Stimulated activated CD4-positive, alpha-beta T cell treated with anti-CD3 and anti-CD28 coated beads, TNF-alpha, amount 100 ng/mL, for 48 hours (primary cell): ENCODE measurements around the gene ADD1.

Experiments
- DNase-seq, 3 donors: peaks; one replicate each; pipeline ENCODE4 v3.0.0-alpha.2; 2020; ENCODE audit warnings: low read depth in 3 of 3

ADD1 gene

DNA sequence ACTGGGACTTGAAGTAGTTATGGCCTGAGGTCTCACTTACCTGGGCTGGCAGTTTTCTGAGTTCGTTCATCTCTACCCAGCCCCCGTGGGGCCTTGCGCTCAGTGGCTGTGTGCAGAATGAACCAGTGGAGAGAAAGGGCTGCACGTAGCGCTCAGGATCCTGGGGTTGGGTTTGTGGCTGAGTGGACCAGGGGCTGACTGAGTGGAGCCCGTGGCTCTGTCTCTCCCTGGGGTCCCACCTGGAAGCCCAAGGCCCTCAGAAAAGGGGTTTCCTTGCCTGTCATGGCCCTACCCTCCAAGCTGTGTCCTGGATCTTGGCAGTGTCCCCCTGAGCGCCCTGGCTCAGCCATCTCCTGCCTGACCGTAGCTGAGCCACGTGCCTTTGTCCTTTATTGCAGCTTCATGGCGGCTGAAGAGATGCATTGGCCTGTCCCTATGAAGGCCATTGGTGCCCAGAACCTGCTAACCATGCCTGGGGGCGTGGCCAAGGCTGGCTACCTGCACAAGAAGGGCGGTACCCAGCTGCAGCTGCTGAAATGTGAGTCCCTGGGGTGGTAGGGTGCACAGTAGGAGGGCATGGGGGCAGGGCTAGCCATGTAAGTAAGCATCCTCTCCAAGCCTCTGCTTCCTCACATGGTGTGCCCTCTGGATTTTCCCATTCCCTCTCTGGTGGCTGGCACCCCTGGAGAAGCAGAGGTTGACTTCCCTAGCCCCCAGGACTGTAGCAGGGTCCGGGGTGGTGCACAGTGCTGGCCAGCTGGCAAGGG lies 23.2 kb upstream of the ADD1 start:
- DNase-seq: no peak

DNA sequence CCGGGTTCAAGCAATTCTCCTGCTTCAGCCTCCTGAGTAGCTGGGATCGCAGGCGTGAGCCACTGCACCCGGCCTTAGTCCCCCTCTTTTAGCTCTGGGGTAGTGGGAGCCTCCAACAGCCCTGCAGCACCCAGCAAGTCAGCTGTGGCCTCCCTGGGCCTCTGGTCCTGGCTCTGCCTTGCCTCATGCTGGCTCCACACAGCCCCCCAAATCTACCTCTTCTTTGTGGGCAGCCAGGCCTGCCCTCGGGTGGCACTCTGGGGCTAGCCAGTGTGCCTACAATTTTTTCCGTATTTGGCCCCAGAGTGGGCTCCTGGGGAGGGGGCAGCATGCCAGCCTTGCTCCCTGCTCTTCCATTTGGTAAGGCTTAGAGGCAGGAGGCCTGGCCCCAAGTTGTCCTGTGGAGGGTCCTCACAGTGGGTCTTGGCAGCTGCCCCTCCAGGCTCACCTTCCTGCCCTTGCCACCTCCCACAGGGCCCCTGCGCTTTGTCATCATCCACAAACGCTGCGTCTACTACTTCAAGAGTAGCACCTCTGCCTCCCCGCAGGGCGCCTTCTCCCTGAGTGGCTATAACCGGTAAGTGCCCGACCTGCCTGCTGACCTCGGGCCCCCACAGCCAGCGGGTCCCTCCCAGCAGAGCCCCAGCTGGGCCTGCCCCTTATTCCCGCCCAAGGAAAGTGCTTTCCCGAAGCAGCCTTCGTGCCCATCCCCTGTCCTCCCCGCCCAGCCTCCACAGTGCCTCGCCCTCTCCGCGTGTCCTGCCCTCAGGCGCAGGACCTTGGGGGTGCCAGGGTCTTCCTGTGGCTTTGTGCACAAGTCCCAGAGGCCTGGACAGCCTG lies 21.0 kb upstream of the ADD1 start:
- no peak for DNase-seq

DNA sequence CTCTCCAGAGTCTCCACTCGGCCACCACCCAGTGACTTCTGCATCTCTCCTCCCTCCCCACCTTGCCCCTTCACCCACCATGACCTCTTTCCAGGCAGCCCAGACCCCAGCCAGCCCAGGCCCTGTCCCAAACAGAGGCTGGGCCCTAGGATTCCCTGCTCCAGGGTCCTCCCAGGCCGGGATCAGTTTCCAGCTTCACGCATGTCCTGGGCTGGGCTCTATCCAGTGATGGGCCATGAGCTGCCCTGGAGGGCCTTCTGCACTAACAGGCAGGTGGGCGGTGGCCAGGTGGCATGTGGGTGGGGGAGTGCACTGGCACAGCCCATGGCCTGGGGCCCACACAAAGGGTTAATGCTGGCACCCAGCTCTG lies 20.4 kb upstream of the ADD1 start:
- no peak for DNase-seq

DNA sequence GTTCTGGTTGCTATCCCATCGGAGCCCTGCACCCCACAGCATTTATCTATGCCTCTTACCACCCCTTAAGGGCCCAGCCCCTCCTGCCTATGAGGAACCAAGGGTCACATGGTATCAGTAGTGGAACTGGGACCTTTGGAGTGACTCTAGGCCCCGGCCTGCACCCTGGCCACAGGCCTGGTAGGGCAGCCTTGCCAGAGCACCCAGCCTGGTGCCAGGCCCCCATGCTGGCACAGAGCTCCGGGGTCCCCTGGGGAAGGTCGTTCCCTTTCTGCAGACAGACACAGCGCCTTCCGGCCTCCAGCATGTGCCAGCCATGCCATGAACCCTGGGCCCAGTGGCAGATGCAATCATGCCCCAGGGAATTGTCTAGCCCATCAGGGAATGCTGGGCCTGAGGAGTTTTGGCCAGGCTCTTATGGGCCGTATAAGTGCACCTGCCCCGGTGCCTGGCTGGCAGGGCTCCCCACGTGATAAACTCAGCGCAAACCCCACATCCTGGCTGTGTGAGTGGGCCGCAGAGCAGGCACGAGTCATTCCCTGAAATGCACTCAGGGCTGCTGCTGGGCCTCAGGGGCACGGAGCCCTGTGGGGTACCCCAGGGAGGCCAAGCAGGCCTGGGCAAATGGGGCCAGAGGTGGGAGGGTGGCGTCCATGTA lies 19.8 kb upstream of the ADD1 start:
- DNase-seq: no peak

DNA sequence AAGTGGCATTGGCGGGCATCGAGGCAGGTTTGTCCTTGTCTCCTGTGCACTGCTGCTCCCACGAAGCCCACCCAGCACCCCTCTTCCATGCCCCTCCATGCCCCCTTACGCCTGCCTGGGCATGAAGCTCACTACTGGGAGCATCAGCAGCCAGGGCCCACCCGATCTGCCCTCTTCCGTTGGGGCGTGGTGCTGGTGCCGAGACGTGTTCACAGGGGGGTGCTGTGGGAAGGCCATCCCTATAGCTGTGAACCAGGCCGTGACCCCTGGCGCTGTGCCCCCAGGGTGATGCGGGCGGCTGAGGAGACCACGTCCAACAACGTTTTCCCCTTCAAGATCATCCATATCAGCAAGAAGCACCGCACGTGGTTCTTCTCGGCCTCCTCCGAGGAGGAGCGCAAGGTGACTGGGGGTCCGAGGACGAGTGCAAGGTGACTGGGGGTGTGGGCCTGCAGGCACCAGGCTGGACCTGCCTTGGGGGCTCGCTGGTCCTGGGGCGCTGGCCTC lies 19.3 kb upstream of the ADD1 start:
- DNase-seq: no peak

DNA sequence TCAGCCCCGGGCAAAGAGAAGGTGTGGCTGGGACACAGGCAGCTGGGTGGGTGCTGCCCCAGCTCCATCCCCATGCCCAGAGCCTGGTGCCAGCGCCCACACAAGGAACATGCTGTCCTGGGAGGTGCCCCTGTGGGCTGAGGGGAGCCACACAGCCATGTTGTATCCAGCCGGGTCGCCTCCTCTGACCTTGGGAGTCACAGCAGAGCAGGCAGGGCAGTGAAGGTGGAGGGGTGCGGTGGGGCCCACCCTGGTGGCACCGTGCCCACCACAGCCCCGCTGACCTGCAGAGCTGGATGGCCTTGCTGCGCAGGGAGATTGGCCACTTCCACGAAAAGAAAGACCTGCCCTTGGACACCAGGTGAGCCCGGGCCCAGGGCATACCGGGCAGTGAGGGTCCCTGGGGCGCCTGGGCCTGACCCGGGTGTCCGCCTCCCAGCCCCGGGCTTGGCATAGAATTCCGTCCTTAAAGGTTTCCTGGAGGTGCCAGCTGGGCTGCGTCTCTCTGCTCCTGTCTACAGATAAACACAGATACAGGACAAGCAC lies 18.7 kb upstream of the ADD1 start:
- no peak for DNase-seq

DNA sequence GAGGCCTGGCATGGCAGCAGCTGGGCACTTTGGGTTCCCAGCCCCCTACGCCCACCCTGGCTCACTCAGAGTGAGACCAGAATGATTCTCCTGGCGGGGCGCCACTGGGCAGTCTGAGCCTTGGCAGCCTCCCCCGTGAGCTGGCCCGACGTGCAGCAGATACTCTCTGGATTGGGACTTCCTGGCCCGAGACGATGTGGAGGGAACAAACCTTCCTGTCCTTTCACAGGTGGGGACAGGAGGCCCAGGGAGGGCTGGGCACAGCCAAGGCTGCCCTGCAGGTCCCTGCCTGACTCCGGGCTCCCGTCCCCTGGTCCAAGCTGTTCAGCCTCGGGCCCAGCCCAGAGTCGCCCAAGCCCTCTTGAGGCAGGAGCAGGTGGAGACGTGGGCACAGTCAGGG lies 17.9 kb upstream of the ADD1 start:
- DNase-seq: no peak

DNA sequence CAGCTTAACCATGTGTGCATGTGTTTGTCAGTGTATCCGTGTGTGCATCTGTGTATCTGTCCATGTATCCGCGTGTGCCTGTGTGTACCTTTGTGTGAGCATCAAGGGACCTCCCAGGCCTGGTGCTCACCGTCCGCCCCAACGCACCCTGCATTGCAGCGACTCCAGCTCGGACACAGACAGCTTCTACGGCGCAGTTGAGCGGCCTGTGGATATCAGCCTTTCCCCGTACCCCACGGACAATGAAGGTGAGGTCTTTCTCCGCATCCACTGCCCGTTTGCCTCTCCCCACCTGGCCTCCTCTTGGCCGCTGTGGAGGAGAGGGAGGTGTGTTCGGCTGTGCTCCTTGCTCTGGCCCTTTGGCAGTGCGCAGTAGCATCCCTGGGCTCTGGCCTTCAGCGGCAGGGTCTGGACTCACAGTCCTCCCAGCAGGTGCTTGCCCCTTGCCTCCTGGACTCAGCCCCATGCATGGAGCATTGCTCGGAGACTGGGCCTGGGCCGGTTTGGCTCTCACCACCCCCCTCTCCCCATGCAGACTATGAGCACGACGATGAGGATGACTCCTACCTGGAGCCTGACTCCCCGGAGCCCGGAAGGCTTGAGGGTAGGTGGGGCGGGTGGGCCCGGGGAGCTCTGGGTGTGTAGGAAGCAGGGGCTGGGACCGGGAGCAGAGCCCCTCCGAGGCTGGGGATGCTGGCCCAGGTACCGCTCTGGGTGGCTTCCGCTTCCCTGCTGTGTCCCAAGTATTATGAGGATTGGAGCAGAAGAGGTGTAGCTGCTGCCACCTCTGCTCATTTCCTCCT lies 16.4 kb upstream of the ADD1 start:
- no peak for DNase-seq

DNA sequence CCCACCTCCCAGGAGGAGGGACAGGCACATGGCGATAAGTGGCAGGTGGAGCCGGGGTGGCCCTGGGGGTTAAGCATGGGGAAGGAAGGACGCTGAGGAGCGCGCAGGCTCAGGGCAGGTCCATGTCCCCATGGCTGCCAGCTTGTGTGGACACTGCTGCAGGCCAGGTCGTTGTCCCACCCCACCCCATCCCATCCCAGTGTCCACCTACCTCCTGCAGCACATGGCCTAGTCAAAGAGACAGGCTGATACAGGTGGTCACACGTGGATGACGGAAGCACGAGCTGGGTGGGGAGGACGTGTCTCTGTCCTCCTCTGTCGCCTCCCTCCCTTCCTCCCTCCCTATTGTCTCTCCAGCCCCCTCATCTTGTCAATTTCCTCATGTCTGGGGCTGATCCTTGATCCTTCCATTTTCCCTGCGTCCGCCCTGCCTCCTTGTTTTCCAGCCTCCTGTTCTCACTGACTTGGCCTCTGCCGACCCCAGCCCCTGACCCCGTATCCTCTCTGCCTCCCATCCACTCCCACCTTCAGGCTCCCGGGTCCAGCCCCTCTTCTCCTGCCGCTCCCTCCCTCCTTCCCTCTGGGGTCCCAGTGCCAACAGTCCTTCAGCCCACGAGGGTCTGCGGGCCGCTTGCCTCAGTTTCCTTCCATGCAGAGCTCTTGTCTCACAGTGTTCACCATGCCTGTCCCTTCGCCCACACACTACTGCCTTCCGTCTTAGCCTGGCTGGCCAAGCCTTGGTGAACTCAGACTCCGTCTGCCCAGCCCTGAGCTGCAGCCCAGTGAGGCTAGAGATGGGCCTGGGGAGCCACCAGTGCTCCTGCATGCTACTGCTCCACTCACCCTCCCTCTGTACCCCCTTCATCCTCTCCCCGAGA lies 15.5 kb upstream of the ADD1 start:
- DNase-seq: no peak

DNA sequence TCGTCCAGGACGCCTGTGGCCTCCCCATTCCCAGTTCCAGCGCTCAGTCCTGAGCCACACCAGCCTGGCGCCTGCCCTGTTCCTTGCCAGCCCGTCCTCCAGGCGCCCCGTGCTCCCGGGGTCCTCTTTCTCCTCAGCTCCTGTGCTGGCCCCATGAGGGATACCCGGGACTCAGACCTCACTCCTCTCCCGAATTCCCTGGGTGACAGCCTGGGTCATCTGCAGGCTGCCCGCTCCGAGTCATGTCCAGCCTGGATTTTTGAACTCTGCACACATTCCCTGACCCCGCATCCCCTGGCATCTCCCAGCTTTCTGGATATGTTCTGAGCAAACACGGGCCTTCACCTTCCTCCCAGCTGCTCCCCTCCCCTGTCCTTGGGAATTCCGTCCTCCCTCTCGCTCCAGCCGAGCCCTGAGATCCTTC lies 14.9 kb upstream of the ADD1 start:
- DNase-seq: no peak

DNA sequence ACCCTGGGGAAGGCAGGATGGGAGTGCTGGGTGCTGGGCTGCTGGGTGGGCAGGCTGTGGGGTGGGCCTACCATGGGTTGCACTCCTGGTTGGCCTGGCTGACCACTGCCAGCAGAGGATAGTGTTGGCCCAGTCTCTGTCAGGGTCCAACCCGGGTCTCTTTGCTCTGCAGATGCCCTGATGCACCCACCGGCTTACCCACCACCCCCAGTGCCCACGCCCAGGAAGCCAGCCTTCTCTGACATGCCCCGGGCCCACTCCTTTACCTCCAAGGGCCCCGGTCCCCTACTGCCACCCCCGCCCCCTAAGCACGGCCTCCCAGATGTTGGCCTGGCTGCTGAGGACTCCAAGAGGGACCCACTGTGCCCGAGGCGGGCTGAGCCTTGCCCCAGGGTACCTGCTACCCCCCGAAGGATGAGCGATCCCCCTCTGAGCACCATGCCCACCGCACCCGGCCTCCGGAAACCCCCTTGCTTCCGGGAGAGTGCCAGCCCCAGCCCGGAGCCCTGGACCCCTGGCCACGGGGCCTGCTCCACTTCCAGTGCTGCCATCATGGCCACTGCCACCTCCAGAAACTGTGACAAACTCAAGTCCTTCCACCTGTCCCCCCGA lies 14.2 kb upstream of the ADD1 start:
- no peak for DNase-seq

DNA sequence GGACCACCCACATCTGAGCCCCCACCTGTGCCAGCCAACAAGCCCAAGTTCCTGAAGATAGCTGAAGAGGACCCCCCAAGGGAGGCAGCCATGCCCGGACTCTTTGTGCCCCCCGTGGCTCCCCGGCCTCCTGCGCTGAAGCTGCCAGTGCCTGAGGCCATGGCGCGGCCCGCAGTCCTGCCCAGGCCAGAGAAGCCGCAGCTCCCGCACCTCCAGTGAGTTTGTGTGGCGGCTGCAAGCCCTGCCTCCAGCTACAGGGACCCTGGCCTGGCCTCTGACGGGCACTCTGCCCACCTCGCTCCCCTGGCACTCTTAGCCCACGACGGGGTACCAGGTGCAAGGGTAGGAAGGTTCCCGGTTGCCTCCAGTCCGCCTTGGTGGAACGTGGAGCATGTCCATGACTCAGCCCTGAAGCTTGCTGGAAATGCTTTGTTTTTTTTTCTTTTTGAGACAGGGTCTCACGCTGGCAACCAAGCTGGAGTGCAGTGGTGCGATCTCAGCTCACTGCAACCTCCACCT lies 13.7 kb upstream of the ADD1 start:
- DNase-seq: no peak

DNA sequence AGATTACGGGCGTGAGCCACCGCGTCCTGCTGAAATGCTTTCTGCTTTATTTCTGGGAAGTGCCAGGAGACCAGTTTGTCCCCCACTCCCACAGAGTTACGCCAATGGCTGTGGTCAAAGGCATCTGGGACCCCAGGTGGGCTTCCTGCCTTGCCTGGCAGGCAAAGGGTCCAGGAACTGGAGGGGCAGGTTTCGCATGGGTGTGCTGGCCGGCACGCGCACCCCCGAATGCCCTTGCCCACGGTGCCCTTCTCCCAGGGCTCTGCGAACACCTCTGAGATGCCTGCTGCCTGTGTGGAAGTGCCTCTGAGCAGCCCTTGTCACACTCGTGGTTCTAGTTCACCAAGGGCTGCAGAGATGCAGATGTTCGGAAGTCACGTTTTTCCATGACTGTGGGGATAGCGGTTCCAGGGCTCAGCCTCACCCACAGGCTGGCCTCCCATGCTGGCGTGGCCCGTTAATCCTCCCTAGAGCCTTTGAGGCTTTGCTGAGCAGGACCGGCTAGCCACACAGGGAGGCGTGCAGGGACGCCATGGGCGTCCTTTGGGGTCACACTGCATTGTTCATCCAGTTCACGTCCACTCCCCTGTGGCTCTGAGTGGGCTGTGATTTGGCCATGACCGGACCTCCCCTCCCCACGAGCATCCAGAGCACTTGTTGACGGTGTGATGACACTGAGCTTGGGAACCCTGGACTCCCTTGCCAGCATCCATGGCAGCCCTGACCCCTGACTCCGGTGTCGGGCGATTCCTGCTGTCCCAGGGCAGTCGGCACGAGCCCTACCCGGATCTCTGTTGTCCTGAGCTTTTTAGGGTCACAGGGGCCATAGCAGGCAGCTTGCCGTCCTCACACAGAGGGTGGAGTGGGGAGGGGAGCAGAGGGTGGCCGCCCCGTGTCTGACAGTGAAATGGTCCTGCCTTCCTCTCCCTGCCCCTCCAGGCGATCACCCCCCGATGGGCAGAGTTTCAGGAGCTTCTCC lies 12.7 kb upstream of the ADD1 start:
- DNase-seq: no peak

DNA sequence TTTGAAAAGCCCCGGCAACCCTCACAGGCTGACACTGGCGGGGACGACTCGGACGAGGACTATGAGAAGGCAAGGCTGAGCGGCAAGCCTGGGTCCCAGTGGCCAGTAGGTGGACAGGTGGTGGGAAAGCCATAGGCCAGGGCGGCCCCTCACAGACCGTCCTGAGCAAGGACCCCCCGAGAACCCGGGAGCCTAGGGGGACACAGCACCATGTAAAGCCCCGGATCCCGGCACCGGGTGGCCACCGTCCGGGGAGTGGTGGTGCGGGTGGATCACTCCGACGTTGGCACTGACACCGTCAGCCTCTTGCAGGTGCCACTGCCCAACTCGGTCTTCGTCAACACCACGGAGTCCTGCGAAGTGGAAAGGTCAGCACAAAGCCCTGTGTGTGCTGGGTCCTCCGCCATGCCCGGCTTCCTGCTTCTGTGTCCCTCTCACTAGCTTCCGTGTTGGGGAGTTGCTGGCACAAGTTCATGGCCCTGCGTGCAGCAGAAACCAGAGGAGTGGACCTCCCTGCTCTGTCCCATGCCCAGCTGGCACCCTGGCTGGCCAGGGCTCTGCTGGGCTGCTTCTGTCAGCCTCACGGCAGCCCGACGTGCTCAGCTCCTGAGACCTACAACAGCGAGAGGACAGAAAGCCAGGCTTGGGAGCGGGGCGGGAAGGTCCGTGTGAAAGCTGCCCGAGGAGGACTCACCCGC lies 11.9 kb upstream of the ADD1 start:
- DNase-seq: no peak

DNA sequence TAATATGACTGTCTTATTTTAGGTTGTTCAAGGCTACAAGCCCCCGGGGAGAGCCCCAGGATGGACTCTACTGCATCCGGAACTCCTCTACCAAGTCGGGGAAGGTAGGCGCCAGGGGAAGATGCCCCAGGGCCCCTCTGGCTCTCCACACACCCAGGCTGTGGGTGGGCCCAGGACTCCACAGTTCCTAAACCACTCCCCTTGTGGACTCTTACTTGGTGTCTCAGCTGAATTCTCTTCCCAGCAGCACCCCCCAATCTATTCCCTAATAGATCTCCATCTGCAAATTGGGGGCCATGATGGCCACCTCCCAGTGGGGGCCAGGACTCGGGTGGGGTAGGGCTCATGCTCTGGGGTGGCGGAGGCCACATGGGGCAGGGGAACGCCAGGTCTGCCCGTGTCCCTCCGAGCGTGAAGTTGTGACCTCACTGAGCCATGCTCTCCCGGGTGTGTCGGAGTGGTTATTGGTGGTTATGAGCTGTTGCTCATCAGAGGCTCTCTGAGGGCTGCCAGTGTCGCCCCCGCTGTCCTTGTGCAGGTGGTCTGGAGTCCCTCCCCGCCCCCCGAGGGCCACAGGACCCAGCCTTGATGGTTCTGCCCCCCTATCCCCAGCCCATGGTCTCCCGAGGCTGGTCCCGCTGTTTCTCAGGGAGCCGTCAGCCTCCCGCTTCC lies 11.2 kb upstream of the ADD1 start:
- no peak for DNase-seq

DNA sequence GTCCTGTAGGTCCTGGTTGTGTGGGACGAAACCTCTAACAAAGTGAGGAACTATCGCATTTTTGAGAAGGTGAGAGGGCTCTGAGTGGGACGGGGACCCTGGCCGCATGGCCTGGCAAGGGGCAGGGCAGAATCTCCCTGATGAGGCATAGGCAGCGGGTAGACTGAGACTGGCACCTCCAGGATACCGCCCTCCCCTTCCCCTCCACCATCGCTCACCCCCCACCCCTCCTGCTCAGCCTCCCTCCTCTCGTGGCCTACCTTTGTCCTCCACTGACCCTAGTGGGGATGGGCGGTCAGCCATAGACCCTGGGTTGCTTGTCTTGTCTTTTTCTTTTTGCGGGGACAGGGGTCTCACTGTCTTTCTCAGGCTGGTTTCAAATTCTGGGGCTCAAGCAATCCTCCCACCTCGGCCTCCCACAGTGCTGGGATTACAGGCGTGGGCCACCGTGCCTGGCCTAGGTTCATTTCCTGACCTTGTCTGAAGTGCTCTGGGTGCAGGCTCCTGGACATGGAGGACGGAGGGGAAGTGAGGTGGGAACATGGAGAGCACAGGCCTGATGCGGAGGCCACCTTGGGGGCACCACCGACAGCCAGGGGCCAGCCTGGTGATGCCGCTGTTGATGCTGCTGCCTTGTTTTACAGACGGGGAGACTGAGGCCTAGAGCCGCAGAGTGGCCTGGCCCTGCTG lies 10.5 kb upstream of the ADD1 start:
- no peak for DNase-seq

DNA sequence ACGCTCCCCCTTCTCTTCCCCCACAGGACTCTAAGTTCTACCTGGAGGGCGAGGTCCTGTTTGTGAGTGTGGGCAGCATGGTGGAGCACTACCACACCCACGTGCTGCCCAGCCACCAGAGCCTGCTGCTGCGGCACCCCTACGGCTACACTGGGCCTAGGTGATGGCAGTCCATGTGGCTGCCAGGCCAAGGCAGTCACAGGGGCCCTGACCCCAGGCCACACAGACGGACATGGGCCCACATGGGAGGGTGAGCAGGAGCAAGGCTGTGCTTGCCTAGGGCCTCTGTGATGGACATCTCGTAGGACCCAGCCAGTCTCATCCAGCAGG lies 10.0 kb upstream of the ADD1 start:
- no peak for DNase-seq
